ENCODE data around the gene ERP27.

- TF ChIP-seq FOXA1 (IDR thresholded peaks at IDR 0.05) (no peak), BHLHE40 (IDR thresholded peaks at IDR 0.05; ENCODE audit: borderline replicate concordance) (no peak), SP1 (IDR thresholded peaks at IDR 0.05) (no peak), SUZ12 (IDR thresholded peaks at IDR 0.05) (no peak), NFRKB (IDR thresholded peaks at IDR 0.05) (no peak), L3MBTL2 (conservative IDR thresholded peaks at IDR 0.05) (no peak)
These were observed 67.1 kb downstream of the ERP27 start for GRCh38 chr12:14871247-14871646.
